ENCODE measurements around the gene ELF2.
"Not testable (repeated sequence)": the region's sequence is repeated elsewhere in the genome, so short reads cannot be mapped to it uniquely, and the experiment has no call there.

Gene ELF2

GRCh38 chr4:139208404-139208945 is 31.5 kb upstream of the ELF2 start:
- H3K27me3 ChIP-seq (ENCODE audit: control insufficient read depth in 2 of 2, insufficient read depth in 2 of 2, low read length in 2 of 2), result no peaks in the 10 kb centered on the region
- no peak overlapping the region for H3K9ac ChIP-seq (ENCODE audit: low read depth in 1 of 2, low read length in 2 of 2)
- no peaks in the 10 kb centered on the region for H3K9me3 ChIP-seq (ENCODE audit: control insufficient read depth in 2 of 2, low read length in 2 of 2)
- no peaks in the 10 kb centered on the region for H3K36me3 ChIP-seq (ENCODE audit: control insufficient read depth in 2 of 2, insufficient read depth in 2 of 2, low read length in 2 of 2)
- no peak overlapping the region for H3K4me3 ChIP-seq (ENCODE audit: low read length in 2 of 2)
- H3K4me1 ChIP-seq (ENCODE audit: control insufficient read depth in 2 of 2, insufficient read depth in 2 of 2, low read length in 2 of 2), result no peaks in the 10 kb centered on the region
- no peak overlapping the region for H3K27ac ChIP-seq (ENCODE audit: low read depth in 2 of 2, low read length in 2 of 2)

- H3K4me1 ChIP-seq (ENCODE audit: control insufficient read depth in 2 of 2, insufficient read depth in 2 of 2, low read length in 2 of 2), result no peaks in the 10 kb centered on the region
- H3K9me3 ChIP-seq (ENCODE audit: control insufficient read depth in 2 of 2, low read length in 2 of 2), result no peaks in the 10 kb centered on the region
- H3K9ac ChIP-seq (ENCODE audit: low read depth in 1 of 2, low read length in 2 of 2), result no peak overlapping the region
- H3K27ac ChIP-seq (ENCODE audit: low read depth in 2 of 2, low read length in 2 of 2), result peak overlapping the region; percentile 13 to 16
- no peaks in the 10 kb centered on the region for H3K27me3 ChIP-seq (ENCODE audit: control insufficient read depth in 2 of 2, insufficient read depth in 2 of 2, low read length in 2 of 2)
- H3K4me3 ChIP-seq (ENCODE audit: low read length in 2 of 2), result no peak overlapping the region
- no peaks in the 10 kb centered on the region for H3K36me3 ChIP-seq (ENCODE audit: control insufficient read depth in 2 of 2, insufficient read depth in 2 of 2, low read length in 2 of 2)
Observed at GRCh38 chr4:139207873-139208403, 30.9 kb upstream of the ELF2 start.

GRCh38 chr4:139207247-139207646 is 30.2 kb upstream of the ELF2 start:
- no peaks in the 10 kb centered on the region for H3K4me1 ChIP-seq (ENCODE audit: control insufficient read depth in 2 of 2, insufficient read depth in 2 of 2, low read length in 2 of 2)
- H3K27me3 ChIP-seq (ENCODE audit: control insufficient read depth in 2 of 2, insufficient read depth in 2 of 2, low read length in 2 of 2), result no peaks in the 10 kb centered on the region
- no peak overlapping the region for H3K27ac ChIP-seq (ENCODE audit: low read depth in 2 of 2, low read length in 2 of 2)
- H3K9me3 ChIP-seq (ENCODE audit: control insufficient read depth in 2 of 2, low read length in 2 of 2), result no peaks in the 10 kb centered on the region
- no peak overlapping the region for H3K4me3 ChIP-seq (ENCODE audit: low read length in 2 of 2)
- H3K9ac ChIP-seq (ENCODE audit: low read depth in 1 of 2, low read length in 2 of 2), result no peak overlapping the region
- H3K36me3 ChIP-seq (ENCODE audit: control insufficient read depth in 2 of 2, insufficient read depth in 2 of 2, low read length in 2 of 2), result no peaks in the 10 kb centered on the region

- no peaks in the 10 kb centered on the region for H3K9me3 ChIP-seq (ENCODE audit: control insufficient read depth in 2 of 2, low read length in 2 of 2)
- H3K4me1 ChIP-seq (ENCODE audit: control insufficient read depth in 2 of 2, insufficient read depth in 2 of 2, low read length in 2 of 2), result no peaks in the 10 kb centered on the region
- no peak overlapping the region for H3K27ac ChIP-seq (ENCODE audit: low read depth in 2 of 2, low read length in 2 of 2)
- no peak overlapping the region for H3K9ac ChIP-seq (ENCODE audit: low read depth in 1 of 2, low read length in 2 of 2)
- H3K4me3 ChIP-seq (ENCODE audit: low read length in 2 of 2), result no peak overlapping the region
- no peaks in the 10 kb centered on the region for H3K36me3 ChIP-seq (ENCODE audit: control insufficient read depth in 2 of 2, insufficient read depth in 2 of 2, low read length in 2 of 2)
- H3K27me3 ChIP-seq (ENCODE audit: control insufficient read depth in 2 of 2, insufficient read depth in 2 of 2, low read length in 2 of 2), result no peaks in the 10 kb centered on the region
Observed at GRCh38 chr4:139202991-139203390, 26.0 kb upstream of the ELF2 start.

- no peaks in the 10 kb centered on the region for H3K4me1 ChIP-seq (ENCODE audit: control insufficient read depth in 2 of 2, insufficient read depth in 2 of 2, low read length in 2 of 2)
Observed at GRCh38 chr4:139200506-139200905, 23.5 kb upstream of the ELF2 start.

GRCh38 chr4:139200102-139200501 is 23.1 kb upstream of the ELF2 start:
- Histone ChIP-seq H3K36me3 (ENCODE audit: control insufficient read depth in 2 of 2, insufficient read depth in 2 of 2, low read length in 2 of 2) (no peaks in the 10 kb centered on the region), H3K4me3 (ENCODE audit: low read length in 2 of 2) (no peak overlapping the region), H3K27ac (ENCODE audit: low read depth in 2 of 2, low read length in 2 of 2) (no peak overlapping the region), H3K27me3 (ENCODE audit: control insufficient read depth in 2 of 2, insufficient read depth in 2 of 2, low read length in 2 of 2) (no peaks in the 10 kb centered on the region), H3K4me1 (ENCODE audit: control insufficient read depth in 2 of 2, insufficient read depth in 2 of 2, low read length in 2 of 2) (no peaks in the 10 kb centered on the region), H3K9ac (ENCODE audit: low read depth in 1 of 2, low read length in 2 of 2) (no peak overlapping the region), H3K9me3 (ENCODE audit: control insufficient read depth in 2 of 2, low read length in 2 of 2) (no peaks in the 10 kb centered on the region)

More at GRCh38 chr4:139200506-139200905, 23.5 kb upstream of the ELF2 start:
- Histone ChIP-seq H3K36me3 (ENCODE audit: control insufficient read depth in 2 of 2, insufficient read depth in 2 of 2, low read length in 2 of 2) (no peaks in the 10 kb centered on the region), H3K9me3 (ENCODE audit: control insufficient read depth in 2 of 2, low read length in 2 of 2) (no peaks in the 10 kb centered on the region), H3K9ac (ENCODE audit: low read depth in 1 of 2, low read length in 2 of 2) (no peak overlapping the region), H3K27ac (ENCODE audit: low read depth in 2 of 2, low read length in 2 of 2) (no peak overlapping the region), H3K4me3 (ENCODE audit: low read length in 2 of 2) (no peak overlapping the region), H3K27me3 (ENCODE audit: control insufficient read depth in 2 of 2, insufficient read depth in 2 of 2, low read length in 2 of 2) (no peaks in the 10 kb centered on the region)

GRCh38 chr4:139197214-139197613 is 20.2 kb upstream of the ELF2 start:
- H3K9me3 ChIP-seq (ENCODE audit: control insufficient read depth in 2 of 2, low read length in 2 of 2); H3K27me3 ChIP-seq (ENCODE audit: control insufficient read depth in 2 of 2, insufficient read depth in 2 of 2, low read length in 2 of 2); H3K4me1 ChIP-seq (ENCODE audit: control insufficient read depth in 2 of 2, insufficient read depth in 2 of 2, low read length in 2 of 2); H3K4me3 ChIP-seq (ENCODE audit: low read length in 2 of 2); H3K9ac ChIP-seq (ENCODE audit: low read depth in 1 of 2, low read length in 2 of 2); H3K27ac ChIP-seq (ENCODE audit: low read depth in 2 of 2, low read length in 2 of 2); H3K36me3 ChIP-seq (ENCODE audit: control insufficient read depth in 2 of 2, insufficient read depth in 2 of 2, low read length in 2 of 2): not testable (repeated sequence)

GRCh38 chr4:139196462-139196861 is 19.4 kb upstream of the ELF2 start:
- Histone ChIP-seq H3K9me3 (ENCODE audit: control insufficient read depth in 2 of 2, low read length in 2 of 2) (no peaks in the 10 kb centered on the region), H3K27me3 (ENCODE audit: control insufficient read depth in 2 of 2, insufficient read depth in 2 of 2, low read length in 2 of 2) (no peaks in the 10 kb centered on the region), H3K9ac (ENCODE audit: low read depth in 1 of 2, low read length in 2 of 2) (no peak overlapping the region), H3K4me3 (ENCODE audit: low read length in 2 of 2) (no peak overlapping the region), H3K27ac (ENCODE audit: low read depth in 2 of 2, low read length in 2 of 2) (no peak overlapping the region), H3K4me1 (ENCODE audit: control insufficient read depth in 2 of 2, insufficient read depth in 2 of 2, low read length in 2 of 2) (no peaks in the 10 kb centered on the region), H3K36me3 (ENCODE audit: control insufficient read depth in 2 of 2, insufficient read depth in 2 of 2, low read length in 2 of 2) (no peaks in the 10 kb centered on the region)

GRCh38 chr4:139191373-139191772 is 14.4 kb upstream of the ELF2 start:
- no peak overlapping the region for H3K9ac ChIP-seq (ENCODE audit: low read depth in 1 of 2, low read length in 2 of 2)
- H3K27me3 ChIP-seq (ENCODE audit: control insufficient read depth in 2 of 2, insufficient read depth in 2 of 2, low read length in 2 of 2), result no peaks in the 10 kb centered on the region
- H3K4me3 ChIP-seq (ENCODE audit: low read length in 2 of 2), result no peak overlapping the region
- H3K4me1 ChIP-seq (ENCODE audit: control insufficient read depth in 2 of 2, insufficient read depth in 2 of 2, low read length in 2 of 2), result no peaks in the 10 kb centered on the region
- H3K36me3 ChIP-seq (ENCODE audit: control insufficient read depth in 2 of 2, insufficient read depth in 2 of 2, low read length in 2 of 2), result no peaks in the 10 kb centered on the region
- no peaks in the 10 kb centered on the region for H3K9me3 ChIP-seq (ENCODE audit: control insufficient read depth in 2 of 2, low read length in 2 of 2)
- H3K27ac ChIP-seq (ENCODE audit: low read depth in 2 of 2, low read length in 2 of 2), result no peak overlapping the region

GRCh38 chr4:139189972-139190371 is 13.0 kb upstream of the ELF2 start:
- no peak overlapping the region for H3K4me3 ChIP-seq (ENCODE audit: low read length in 2 of 2)
- no peaks in the 10 kb centered on the region for H3K9me3 ChIP-seq (ENCODE audit: control insufficient read depth in 2 of 2, low read length in 2 of 2)
- H3K27ac ChIP-seq (ENCODE audit: low read depth in 2 of 2, low read length in 2 of 2), result no peak overlapping the region
- H3K36me3 ChIP-seq (ENCODE audit: control insufficient read depth in 2 of 2, insufficient read depth in 2 of 2, low read length in 2 of 2), result no peaks in the 10 kb centered on the region
- no peaks in the 10 kb centered on the region for H3K4me1 ChIP-seq (ENCODE audit: control insufficient read depth in 2 of 2, insufficient read depth in 2 of 2, low read length in 2 of 2)
- no peak overlapping the region for H3K9ac ChIP-seq (ENCODE audit: low read depth in 1 of 2, low read length in 2 of 2)
- H3K27me3 ChIP-seq (ENCODE audit: control insufficient read depth in 2 of 2, insufficient read depth in 2 of 2, low read length in 2 of 2), result no peaks in the 10 kb centered on the region

- H3K27ac ChIP-seq (ENCODE audit: low read depth in 2 of 2, low read length in 2 of 2), result no peak overlapping the region
- H3K4me3 ChIP-seq (ENCODE audit: low read length in 2 of 2), result no peak overlapping the region
- H3K27me3 ChIP-seq (ENCODE audit: control insufficient read depth in 2 of 2, insufficient read depth in 2 of 2, low read length in 2 of 2), result no peaks in the 10 kb centered on the region
Observed at GRCh38 chr4:139189417-139189749, 12.4 kb upstream of the ELF2 start.

More at GRCh38 chr4:139189417-139189749, 12.4 kb upstream of the ELF2 start:
- Histone ChIP-seq H3K36me3 (ENCODE audit: control insufficient read depth in 2 of 2, insufficient read depth in 2 of 2, low read length in 2 of 2) (no peaks in the 10 kb centered on the region), H3K9me3 (ENCODE audit: control insufficient read depth in 2 of 2, low read length in 2 of 2) (no peaks in the 10 kb centered on the region), H3K9ac (ENCODE audit: low read depth in 1 of 2, low read length in 2 of 2) (no peak overlapping the region), H3K4me1 (ENCODE audit: control insufficient read depth in 2 of 2, insufficient read depth in 2 of 2, low read length in 2 of 2) (no peaks in the 10 kb centered on the region)
